HCT116 (cell line): ENCODE data around the gene INSYN1. TPM values are rescaled to one million over a fixed set of nuclear protein-coding genes. Genes with fewer than 3 reads are reported as not detected.

Experiments used
- ATAC-seq: fragments of 200-7000 bp; cut with Tn5 transposase; 2 replicates; pipeline ENCODE4 v1.9.1; 2020; ENCODE audit warnings: mild to moderate bottlenecking, moderate library complexity
- BruUV-seq: library from RNA; stranded (reverse); fragments of 400-500 nt; replicated peaks from 2 replicates; lab custom pipeline; 2021; lab: Mats Ljungman, UMichigan
- CTCF ChIA-PET: fragments of 300-600 bp; sonication (Branson Sonifier 250); formaldehyde crosslinking; loops from one replicate; lab custom pipeline; 2021; ENCODE audit warnings: antibody characterized with exemption; lab: Charles Lee
- POLR2A ChIA-PET: fragments of 300-600, 350-600 bp; sonication (Branson Sonifier 250); formaldehyde crosslinking; loops from one replicate; lab custom pipeline; 2021; ENCODE audit warnings: antibody characterized with exemption; lab: Charles Lee
- RAD21 ChIA-PET, 2 experiments: fragments of 300-600 bp; sonication (Branson Sonifier 250); formaldehyde crosslinking; loops; one replicate each; lab custom pipeline; 2023; ENCODE audit warnings: low total read pairs in 2 of 2; ENCODE audit not compliant: uncharacterized antibody in 2 of 2, unreplicated experiment in 2 of 2, low non-redundant PET in 1 of 2; lab: Charles Lee
- DNase-seq: peaks from one replicate; pipeline ENCODE4 v3.0.0-alpha.2; 2010; ENCODE audit warnings: low read depth, low spot score
- H2AFZ ChIP-seq: fragments of 200-600 bp; shearing (Covaris generic), sonication (generic); 2 replicates; pipeline ENCODE4 v1.6.1; 2017; ENCODE audit warnings: low read depth, mixed run types, mixed read lengths, antibody characterized with exemption, low read length; ENCODE audit not compliant: poor library complexity, severe bottlenecking
- H3K27ac ChIP-seq: 2 replicates; pipeline ENCODE4 v1.5.1; 2012; ENCODE audit warnings: low read depth, low read length
- H3K27me3 ChIP-seq: fragments of 200-600 bp; sonication (generic); 2 replicates; pipeline ENCODE4 v1.6.1; 2016; ENCODE audit warnings: mixed run types, low read length, mixed read lengths; ENCODE audit not compliant: insufficient read depth
- H3K36me3 ChIP-seq, 2 experiments: fragments of 200-500 bp in 1 of 2; fragments of 200-600 bp in 1 of 2; sonication (Bioruptor generic) in 1 of 2; sonication (generic) in 1 of 2; 2 replicates each; pipeline versions ENCODE4 v1.5.1 to v1.6.1; 2014 to 2016; ENCODE audit warnings: low read length in 2 of 2, inconsistent platforms in 1 of 2, mixed read lengths in 1 of 2, mixed run types in 1 of 2; ENCODE audit not compliant: insufficient read depth in 2 of 2, control insufficient read depth in 1 of 2
- H3K4me1 ChIP-seq, 2 experiments: fragments of 200-600 bp in 1 of 2; sonication (generic) in 1 of 2; 2 replicates each; pipeline versions ENCODE4 v1.5.1 to v1.6.1; 2012 to 2017; ENCODE audit warnings: low read length in 2 of 2, inconsistent platforms in 1 of 2, mild to moderate bottlenecking in 1 of 2, mixed read lengths in 1 of 2, mixed run types in 1 of 2, moderate library complexity in 1 of 2; ENCODE audit not compliant: insufficient read depth in 2 of 2, control insufficient read depth in 1 of 2
- H3K4me2 ChIP-seq: fragments of 200-600 bp; sonication (generic); 2 replicates; pipeline ENCODE4 v1.6.1; 2017; ENCODE audit warnings: mixed run types, low read length, mixed read lengths
- H3K4me3 ChIP-seq, 2 experiments: fragments of 200-600 bp in 1 of 2; sonication (generic) in 1 of 2; replicated peaks in 1 of 2; 2 replicates each; pipeline ENCODE4 v1.5.1; 2011 to 2016; ENCODE audit warnings: low read length in 2 of 2, control low read depth in 1 of 2, low read depth in 1 of 2, mild to moderate bottlenecking in 1 of 2, mixed read lengths in 1 of 2, mixed run types in 1 of 2
- H3K79me2 ChIP-seq: fragments of 200-600 bp; sonication (generic); 2 replicates; pipeline ENCODE4 v1.6.1; 2017; ENCODE audit warnings: mild to moderate bottlenecking, mixed run types, low read length, moderate library complexity, mixed read lengths; ENCODE audit not compliant: insufficient read depth
- H3K9ac ChIP-seq: fragments of 200-600 bp; sonication (generic); 2 replicates; pipeline ENCODE4 v1.6.1; 2016; ENCODE audit warnings: low read length, mixed read lengths
- H3K9me2 ChIP-seq: fragments of 200-600 bp; sonication (generic), shearing (Covaris generic); 2 replicates; pipeline ENCODE4 v1.6.1; 2017; ENCODE audit warnings: mixed run types, mild to moderate bottlenecking, moderate library complexity; ENCODE audit not compliant: insufficient read depth
- H3K9me3 ChIP-seq, 2 experiments: fragments of 200-500 bp in 1 of 2; fragments of 200-600 bp in 1 of 2; sonication (Bioruptor generic) in 1 of 2; sonication (generic) in 1 of 2; 2 replicates each; pipeline ENCODE4 v1.6.1; 2014 to 2017; ENCODE audit warnings: low read length in 2 of 2, mixed read lengths in 2 of 2, inconsistent platforms in 1 of 2, low read depth in 1 of 2, mild to moderate bottlenecking in 1 of 2, mixed run types in 1 of 2, moderate library complexity in 1 of 2; ENCODE audit not compliant: control insufficient read depth in 1 of 2, insufficient read depth in 1 of 2
- H4K20me1 ChIP-seq: fragments of 200-600 bp; sonication (generic), shearing (Covaris generic); 2 replicates; pipeline ENCODE4 v1.6.1; 2017; ENCODE audit warnings: mixed run types, mild to moderate bottlenecking, moderate library complexity; ENCODE audit not compliant: insufficient read depth
- ELF1 ChIP-seq: IDR thresholded peaks from 2 replicates; pipeline ENCODE4 v1.6.1; 2012; ENCODE audit warnings: low read depth, borderline replicate concordance
- EZH2 ChIP-seq: fragments of 200-600 bp; sonication (generic); IDR thresholded peaks from 2 replicates; pipeline ENCODE4 v1.6.1; 2017; ENCODE audit warnings: antibody characterized with exemption, mixed run types
- FOSL1 ChIP-seq: IDR thresholded peaks from 2 replicates; pipeline ENCODE4 v1.6.1; 2012; ENCODE audit warnings: low read depth
- JUND ChIP-seq: IDR thresholded peaks from 2 replicates; pipeline ENCODE4 v1.6.1; 2012
- POLR2A ChIP-seq: IDR thresholded peaks from 2 replicates; pipeline ENCODE4 v1.7.0; 2011; ENCODE audit warnings: borderline replicate concordance; ENCODE audit not compliant: insufficient read depth, insufficient read length; ENCODE audit errors: extremely low read depth
- SIN3A ChIP-seq: IDR thresholded peaks from 2 replicates; pipeline ENCODE4 v1.6.1; 2012; ENCODE audit warnings: low read depth
- SP1 ChIP-seq: IDR thresholded peaks from 2 replicates; pipeline ENCODE4 v1.6.1; 2012; ENCODE audit warnings: low read depth
- SRF ChIP-seq: IDR thresholded peaks from 2 replicates; pipeline ENCODE4 v1.6.1; 2012; ENCODE audit warnings: low read depth
- TCF7L2 ChIP-seq: IDR thresholded peaks from 2 replicates; pipeline ENCODE4 v1.7.0; 2011; ENCODE audit warnings: borderline replicate concordance, inconsistent platforms; ENCODE audit not compliant: insufficient read depth, insufficient read length; ENCODE audit errors: extremely low read depth
- ZFX ChIP-seq: fragments of 450-650 bp; IDR thresholded peaks from 2 replicates; pipeline ENCODE4 v1.6.1; 2017
- ZNF274 ChIP-seq: fragments of 200-500 bp; sonication (Bioruptor generic); IDR thresholded peaks from 2 replicates; pipeline ENCODE4 v1.6.1; 2014; ENCODE audit warnings: mild to moderate bottlenecking, low read depth, low read length, inconsistent platforms
- intact Hi-C: fragments of 100-400 bp; cut with micrococcal nuclease; formaldehyde crosslinking; loops from 2 replicates; pipeline ENCODE4 v1.10.0; 2022
- total RNA-seq: library from RNA; stranded (reverse); gene quantifications from one replicate; pipeline ENCODE4 v1.2.1, GENCODE V29; 2021; ENCODE audit not compliant: unreplicated experiment
- TF ChIP-seq, protein P1 (sequence below): IDR thresholded peaks from 2 replicates; pipeline ENCODE4 v1.6.1; 2012; ENCODE audit warnings: low read depth
- TF ChIP-seq, protein P2 (sequence below), 3 experiments: fragments of 200-600 bp in 1 of 3; sonication (generic) in 1 of 3; IDR thresholded peaks in 2 of 3; conservative IDR thresholded peaks in 1 of 3; 2 replicates each; pipeline ENCODE4 v1.5.1; 2012 to 2017; ENCODE audit warnings: low read depth in 2 of 3, low read length in 2 of 3, antibody characterized with exemption in 1 of 3, borderline replicate concordance in 1 of 3, control low read depth in 1 of 3, mild to moderate bottlenecking in 1 of 3, mixed read lengths in 1 of 3, mixed run types in 1 of 3, moderate library complexity in 1 of 3; ENCODE audit not compliant: insufficient read depth in 1 of 3
- TF ChIP-seq, protein P3 (sequence below): IDR thresholded peaks from 2 replicates; pipeline ENCODE4 v1.6.1; 2011; ENCODE audit warnings: mild to moderate bottlenecking, low read length, moderate library complexity; ENCODE audit not compliant: insufficient replicate concordance; ENCODE audit errors: extremely low read depth
- TF ChIP-seq, protein P4 (sequence below): IDR thresholded peaks from 2 replicates; pipeline ENCODE4 v1.6.1; 2012
- TF ChIP-seq, protein P5 (sequence below): IDR thresholded peaks from 2 replicates; pipeline ENCODE4 v1.6.1; 2012

INSYN1 gene
- total RNA-seq, 1 experiment from 2014 or later = 2.0 TPM

DNA sequence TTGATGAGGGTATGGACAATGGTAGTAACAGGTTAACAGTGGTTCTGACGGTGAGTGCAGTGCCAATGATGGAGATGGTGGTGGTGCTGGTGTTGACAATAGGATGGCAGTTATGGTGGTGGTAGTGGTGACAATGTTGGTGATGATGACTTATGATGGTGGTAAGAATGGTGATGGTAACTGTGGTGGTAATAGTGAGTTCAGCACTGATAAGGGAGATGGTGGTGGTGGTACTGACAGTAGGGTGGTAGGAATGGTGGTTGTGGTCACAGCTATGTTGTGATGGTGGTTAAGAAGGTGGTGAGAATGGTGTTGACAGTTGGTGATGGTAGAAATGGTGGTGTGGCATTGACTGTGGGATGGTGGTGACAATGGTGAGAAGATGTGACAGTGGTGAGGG, 13.4 kb upstream of the INSYN1 start:
- Histone ChIP-seq H3K79me2 (no peaks in the 10 kb centered on the region), H2AFZ (no peak overlapping the region), H3K9me3 (no peaks in the 10 kb centered on the region), H4K20me1 (no peaks in the 10 kb centered on the region), H3K4me3 (no peak overlapping the region), H3K9me2 (no peaks in the 10 kb centered on the region), H3K27me3 (peaks cover 7% of the 10 kb centered on the region), H3K4me1 (no peaks in the 10 kb centered on the region), H3K4me2 (no peak overlapping the region), H3K27ac (no peak overlapping the region), H3K36me3 (no peaks in the 10 kb centered on the region), H3K9ac (no peak overlapping the region)
- TF ChIP-seq, protein P1, sequence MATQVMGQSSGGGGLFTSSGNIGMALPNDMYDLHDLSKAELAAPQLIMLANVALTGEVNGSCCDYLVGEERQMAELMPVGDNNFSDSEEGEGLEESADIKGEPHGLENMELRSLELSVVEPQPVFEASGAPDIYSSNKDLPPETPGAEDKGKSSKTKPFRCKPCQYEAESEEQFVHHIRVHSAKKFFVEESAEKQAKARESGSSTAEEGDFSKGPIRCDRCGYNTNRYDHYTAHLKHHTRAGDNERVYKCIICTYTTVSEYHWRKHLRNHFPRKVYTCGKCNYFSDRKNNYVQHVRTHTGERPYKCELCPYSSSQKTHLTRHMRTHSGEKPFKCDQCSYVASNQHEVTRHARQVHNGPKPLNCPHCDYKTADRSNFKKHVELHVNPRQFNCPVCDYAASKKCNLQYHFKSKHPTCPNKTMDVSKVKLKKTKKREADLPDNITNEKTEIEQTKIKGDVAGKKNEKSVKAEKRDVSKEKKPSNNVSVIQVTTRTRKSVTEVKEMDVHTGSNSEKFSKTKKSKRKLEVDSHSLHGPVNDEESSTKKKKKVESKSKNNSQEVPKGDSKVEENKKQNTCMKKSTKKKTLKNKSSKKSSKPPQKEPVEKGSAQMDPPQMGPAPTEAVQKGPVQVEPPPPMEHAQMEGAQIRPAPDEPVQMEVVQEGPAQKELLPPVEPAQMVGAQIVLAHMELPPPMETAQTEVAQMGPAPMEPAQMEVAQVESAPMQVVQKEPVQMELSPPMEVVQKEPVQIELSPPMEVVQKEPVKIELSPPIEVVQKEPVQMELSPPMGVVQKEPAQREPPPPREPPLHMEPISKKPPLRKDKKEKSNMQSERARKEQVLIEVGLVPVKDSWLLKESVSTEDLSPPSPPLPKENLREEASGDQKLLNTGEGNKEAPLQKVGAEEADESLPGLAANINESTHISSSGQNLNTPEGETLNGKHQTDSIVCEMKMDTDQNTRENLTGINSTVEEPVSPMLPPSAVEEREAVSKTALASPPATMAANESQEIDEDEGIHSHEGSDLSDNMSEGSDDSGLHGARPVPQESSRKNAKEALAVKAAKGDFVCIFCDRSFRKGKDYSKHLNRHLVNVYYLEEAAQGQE = no peak
- TF ChIP-seq FOSL1 (no peak), TCF7L2 (no peak), SP1 (no peak), POLR2A (no peak), ZFX (no peak), EZH2 (no peak), ZNF274 (no peak), JUND (no peak), SIN3A (no peak), SRF (no peak), ELF1 (no peak)
- TF ChIP-seq, protein P2, sequence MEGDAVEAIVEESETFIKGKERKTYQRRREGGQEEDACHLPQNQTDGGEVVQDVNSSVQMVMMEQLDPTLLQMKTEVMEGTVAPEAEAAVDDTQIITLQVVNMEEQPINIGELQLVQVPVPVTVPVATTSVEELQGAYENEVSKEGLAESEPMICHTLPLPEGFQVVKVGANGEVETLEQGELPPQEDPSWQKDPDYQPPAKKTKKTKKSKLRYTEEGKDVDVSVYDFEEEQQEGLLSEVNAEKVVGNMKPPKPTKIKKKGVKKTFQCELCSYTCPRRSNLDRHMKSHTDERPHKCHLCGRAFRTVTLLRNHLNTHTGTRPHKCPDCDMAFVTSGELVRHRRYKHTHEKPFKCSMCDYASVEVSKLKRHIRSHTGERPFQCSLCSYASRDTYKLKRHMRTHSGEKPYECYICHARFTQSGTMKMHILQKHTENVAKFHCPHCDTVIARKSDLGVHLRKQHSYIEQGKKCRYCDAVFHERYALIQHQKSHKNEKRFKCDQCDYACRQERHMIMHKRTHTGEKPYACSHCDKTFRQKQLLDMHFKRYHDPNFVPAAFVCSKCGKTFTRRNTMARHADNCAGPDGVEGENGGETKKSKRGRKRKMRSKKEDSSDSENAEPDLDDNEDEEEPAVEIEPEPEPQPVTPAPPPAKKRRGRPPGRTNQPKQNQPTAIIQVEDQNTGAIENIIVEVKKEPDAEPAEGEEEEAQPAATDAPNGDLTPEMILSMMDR (IDR thresholded peaks at IDR 0.05 in 2 of 3, conservative IDR thresholded peaks at IDR 0.05 in 1 of 3; ENCODE audit: borderline replicate concordance in 1 of 3, insufficient read depth in 1 of 3, low read depth in 2 of 3, low read length in 2 of 3) = no peak
- TF ChIP-seq, protein P3, sequence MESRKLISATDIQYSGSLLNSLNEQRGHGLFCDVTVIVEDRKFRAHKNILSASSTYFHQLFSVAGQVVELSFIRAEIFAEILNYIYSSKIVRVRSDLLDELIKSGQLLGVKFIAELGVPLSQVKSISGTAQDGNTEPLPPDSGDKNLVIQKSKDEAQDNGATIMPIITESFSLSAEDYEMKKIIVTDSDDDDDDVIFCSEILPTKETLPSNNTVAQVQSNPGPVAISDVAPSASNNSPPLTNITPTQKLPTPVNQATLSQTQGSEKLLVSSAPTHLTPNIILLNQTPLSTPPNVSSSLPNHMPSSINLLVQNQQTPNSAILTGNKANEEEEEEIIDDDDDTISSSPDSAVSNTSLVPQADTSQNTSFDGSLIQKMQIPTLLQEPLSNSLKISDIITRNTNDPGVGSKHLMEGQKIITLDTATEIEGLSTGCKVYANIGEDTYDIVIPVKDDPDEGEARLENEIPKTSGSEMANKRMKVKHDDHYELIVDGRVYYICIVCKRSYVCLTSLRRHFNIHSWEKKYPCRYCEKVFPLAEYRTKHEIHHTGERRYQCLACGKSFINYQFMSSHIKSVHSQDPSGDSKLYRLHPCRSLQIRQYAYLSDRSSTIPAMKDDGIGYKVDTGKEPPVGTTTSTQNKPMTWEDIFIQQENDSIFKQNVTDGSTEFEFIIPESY = no peak
- TF ChIP-seq, protein P4, sequence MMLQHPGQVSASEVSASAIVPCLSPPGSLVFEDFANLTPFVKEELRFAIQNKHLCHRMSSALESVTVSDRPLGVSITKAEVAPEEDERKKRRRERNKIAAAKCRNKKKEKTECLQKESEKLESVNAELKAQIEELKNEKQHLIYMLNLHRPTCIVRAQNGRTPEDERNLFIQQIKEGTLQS = no peak
- TF ChIP-seq, protein P5, sequence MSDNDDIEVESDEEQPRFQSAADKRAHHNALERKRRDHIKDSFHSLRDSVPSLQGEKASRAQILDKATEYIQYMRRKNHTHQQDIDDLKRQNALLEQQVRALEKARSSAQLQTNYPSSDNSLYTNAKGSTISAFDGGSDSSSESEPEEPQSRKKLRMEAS = no peak
- DNase-seq (no peak), ATAC-seq (no peak)
- ChIA-PET RAD21 (no interaction called here), CTCF (no interaction called here), POLR2A (no interaction called here)
- no TSS peak for BruUV-seq
- intact Hi-C loops = no loop called here
